Activated T-helper 1 cell treated with Interleukin-2 at 50 U/mL for 16 hours (primary cell): Measurements from ENCODE around the gene MYO5C.
"Not testable (repeated sequence)": the region's sequence is repeated elsewhere in the genome, so short reads cannot be mapped to it uniquely, and the experiment has no call there.

Experiments used
- DNase-seq: peaks from one replicate; pipeline ENCODE4 v3.0.0-alpha.2; 2020; ENCODE audit warnings: low read depth

Gene MYO5C

DNA sequence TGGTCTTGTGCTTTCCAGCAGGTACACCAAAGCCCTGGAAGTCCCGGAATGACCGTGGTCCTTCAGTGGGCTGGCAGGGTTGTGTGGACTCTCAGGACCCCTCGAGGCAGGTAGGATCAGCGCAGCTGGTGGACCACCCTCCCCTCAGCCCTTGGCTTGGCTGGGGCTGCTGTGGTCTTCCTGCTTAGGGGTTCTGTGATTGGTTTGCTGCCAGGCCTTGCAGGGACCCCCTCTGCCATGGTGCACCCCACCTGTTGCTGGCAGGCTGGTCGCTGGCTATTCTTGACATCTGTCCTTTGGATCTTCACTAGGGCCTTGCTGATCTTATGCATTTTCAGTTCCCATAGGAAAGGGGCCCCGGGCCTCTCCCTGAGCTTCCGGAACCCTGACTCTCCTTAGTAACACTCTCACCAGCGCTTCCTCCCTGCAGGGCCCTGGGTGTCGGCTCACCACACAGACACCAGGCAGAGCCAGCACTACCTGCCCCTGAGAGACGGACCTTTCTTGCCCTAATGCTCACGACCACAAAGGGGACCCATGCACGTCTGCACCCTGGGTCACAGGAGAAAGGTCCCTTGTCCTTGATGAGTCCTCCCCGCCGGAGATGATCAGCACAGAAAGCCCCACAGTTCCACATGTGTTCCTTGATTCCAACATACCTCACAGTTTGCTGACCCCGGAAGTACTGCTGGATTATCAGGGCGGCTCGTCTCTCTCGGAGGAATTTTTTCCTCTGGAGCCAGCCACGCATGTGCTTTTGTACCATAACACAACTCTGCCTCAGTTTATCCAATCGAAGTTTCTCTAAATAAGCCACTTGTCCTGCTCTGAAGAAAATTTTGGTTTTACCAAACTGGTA is 51.7 kb downstream of the MYO5C start:
- DNase-seq = no peak

DNA sequence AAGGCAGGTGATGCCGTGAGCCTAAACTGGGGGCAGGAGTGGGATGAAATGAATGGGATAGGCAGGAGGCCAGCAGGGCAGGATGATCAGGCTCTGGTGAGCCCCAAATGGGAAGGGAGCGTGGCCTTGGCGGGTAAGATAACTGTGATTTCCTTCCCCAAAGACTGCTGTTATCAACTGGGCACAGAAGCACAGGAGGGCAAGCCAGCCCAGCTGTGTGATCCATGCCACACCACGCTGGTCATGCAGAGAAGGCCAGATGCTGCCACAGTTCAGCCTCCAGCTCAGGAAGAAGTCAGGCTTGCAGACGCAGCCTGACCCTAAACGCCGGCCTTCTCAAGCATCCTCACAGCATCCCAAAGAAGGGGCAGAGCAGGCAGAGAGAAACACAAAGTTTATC is 52.3 kb downstream of the MYO5C start:
- DNase-seq = no peak

DNA sequence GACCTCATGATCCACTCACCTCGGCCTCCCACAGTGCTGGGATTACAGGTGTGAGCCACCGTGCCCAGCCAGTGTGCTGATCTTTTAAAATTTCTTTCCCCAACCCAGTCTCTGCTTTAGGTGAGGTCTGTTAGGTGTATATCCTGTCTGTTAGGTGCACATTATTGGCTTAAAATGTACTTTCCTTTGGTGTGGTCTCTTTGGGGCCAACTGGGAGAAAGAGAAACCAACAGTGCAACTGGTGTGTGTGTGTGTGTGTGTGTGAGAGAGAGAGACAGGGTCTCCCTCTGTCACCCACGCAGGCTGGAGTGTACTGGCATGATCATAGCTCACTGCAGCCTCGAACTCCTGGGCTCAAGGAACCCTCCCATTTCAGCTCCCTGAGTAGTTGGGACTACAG is 54.1 kb downstream of the MYO5C start:
- DNase-seq = no peak

DNA sequence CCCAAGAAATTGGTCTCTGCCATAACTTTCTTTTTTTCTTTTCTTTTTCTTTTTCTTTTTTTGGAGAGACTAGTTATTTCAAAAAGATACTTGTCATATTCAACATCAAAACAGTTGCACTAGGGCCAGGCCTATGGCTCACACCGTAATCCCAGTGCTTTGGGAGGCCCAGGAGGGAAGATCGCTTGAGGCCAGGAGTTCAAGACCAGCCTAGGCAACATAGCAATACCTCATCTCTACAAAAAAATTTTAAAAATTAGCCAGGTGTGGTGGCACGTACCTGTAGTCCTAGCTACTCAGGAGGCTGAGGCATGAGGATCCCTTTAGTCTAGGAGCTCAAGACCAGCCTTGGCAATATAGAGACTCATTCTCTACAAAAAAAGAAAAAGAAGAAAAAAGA is 55.4 kb downstream of the MYO5C start:
- DNase-seq = no peak

DNA sequence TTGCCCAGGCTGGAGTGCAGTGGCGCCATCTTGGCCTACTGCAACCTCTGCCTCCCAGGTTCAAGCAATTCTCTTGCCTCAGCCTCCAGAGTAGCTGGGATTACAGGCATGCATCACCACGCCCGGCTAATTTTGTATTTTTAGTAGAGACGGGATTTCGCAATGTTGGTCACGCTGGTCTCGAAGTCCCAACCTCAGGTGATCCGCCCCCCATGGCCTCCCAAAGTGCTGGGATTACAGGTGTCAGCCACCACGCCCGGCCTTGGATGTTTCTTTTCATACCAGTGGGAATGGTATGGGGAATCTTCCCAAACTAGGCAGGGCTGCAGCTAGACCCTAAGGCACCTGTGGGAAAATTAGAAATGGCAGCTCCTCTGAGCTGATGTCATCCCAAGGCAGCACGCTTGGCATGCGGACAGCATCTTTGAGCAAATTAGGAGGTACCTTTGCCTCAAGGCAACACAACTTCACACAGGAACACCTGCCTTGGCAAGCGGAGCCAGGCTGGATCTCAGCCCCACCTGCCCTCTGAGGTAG is 56.5 kb downstream of the MYO5C start:
- DNase-seq = not testable (repeated sequence)

DNA sequence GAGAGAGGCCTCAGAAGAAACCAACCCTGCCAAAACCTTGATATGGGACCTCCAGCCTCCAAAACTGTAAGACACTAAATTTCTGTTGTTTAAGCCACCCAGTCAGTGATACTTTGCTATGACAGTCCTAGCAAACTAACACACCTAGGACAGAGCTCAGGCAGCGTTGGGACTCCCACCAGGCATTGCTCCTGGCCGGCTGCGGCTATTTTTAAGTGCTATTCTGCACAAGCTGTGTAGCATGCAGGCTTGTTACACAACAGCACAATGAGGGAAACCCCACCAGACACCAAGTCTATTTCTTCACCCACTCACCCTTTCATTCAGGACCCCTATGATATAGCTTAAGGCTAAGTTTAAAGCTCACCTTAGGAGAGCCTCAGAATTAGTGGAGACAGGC is 57.5 kb downstream of the MYO5C start:
- DNase-seq = no peak

DNA sequence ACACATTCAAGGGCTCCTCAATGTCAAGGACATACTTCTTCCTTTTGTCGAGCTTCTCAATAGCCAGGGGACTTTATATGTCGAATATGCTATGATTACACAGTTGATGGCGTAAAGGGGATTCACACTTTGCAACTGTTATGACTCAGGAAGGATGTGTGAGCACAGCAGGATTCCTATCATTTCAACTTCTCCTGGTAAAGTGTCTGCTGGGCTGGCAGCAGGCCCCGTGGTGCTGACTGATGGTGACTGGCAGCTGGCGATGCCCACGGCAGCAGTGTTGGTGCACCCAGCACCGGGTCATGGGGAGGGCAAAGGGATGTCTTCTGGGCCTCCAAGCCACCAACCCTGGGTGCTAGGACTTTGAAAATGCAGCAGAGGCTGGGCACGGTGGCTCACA is 59.6 kb downstream of the MYO5C start:
- DNase-seq = no peak

DNA sequence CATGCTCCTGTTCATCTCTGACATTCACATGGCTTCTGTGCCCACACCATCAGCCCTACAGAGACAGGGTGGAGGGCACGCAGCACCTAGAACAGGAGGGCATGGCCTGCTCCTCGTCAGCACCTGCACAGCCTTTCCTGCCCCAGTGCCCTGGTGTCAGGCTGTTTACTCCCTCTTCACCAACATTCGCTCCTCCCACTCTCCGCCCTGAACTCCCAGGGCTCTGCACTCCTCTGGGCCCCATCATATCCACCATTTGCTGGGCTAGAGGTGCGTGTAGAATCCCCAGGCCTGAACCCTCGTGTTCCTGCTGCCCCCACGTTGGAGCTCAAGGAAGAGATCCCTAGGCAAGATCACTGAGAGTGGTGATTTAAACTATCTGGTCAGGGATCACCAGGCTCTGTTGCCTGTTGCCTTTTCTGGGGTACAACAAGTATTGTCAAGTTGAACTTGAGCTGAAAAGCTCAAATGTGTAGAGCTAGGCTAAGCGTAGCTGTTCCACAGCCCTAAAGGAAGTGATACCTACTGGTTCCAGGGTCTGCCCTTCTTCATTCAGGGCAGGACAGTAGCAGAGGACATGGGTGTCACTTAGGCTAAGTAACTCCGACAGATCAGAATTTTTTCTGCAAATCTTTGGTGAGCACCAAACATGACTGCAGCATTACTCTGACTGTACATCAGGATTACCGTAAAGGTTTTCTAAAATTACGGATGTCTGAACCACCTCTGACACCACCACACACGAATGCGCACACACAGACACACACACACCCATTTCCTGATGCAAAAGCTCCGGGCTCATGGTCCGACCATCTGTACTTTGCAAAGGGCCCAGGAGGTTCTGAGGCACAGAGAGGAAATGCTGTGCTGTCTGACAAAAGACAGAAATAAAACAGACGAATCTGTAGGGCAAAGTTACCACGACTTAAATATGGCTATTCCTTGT is 60.7 kb downstream of the MYO5C start:
- DNase-seq = peak; percentile 14

DNA sequence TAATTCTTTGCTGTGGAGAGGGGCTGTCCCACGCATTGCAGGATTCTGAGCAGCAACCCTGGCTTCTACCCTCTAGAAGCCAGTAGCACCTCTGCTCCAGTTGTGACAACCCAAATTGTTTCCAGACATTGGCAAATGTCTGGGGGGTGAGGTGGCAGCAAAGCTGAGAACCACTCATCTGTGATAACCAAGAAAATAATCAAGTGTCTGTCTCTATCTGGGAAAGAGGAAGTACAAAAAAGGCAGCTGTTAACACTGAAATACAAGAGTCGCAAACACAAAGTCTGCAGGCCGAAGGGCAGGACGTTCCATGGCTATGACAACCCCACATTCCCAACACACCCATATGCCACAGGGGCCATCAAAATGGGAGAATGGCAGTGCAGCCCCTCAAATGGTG is 62.2 kb downstream of the MYO5C start:
- DNase-seq = no peak

DNA sequence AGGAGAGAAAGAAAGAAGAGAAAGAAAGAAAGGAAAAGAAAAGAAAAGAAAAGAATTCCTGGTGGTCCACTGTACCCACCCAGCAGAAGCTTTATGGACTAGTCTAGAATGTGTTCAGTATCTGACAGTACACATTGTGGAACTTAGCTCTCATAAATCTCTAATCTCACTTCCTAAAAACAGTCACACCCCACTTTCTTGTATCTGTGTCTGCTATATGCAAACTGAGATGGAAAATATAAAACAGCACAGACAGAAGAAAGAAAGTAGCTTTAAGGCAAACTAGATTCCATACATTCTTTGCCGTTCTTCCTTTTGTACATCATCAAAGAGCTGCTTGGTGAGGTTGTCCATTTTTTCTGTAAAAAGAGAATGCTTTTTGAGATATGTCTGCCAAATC is 63.3 kb downstream of the MYO5C start:
- no peak for DNase-seq

DNA sequence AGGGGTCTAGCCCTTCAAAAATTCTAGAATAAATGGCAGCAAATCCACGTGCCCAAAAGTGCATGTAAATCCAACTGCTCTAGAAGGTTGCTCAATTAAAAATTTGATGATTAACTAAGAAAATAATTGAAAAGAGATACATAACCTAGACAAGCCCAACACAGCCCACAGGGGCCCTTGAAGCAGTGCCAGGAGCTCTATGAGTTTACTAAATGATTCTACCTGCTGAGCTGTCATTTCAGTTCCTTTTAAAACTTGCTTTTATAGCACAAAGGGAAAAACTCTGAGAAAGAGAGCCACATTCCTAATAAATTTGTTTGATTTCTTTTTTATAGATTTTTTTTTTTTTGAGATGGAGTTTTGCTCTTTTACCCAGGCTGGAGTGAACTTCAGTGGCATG is 65.5 kb downstream of the MYO5C start:
- no peak for DNase-seq

DNA sequence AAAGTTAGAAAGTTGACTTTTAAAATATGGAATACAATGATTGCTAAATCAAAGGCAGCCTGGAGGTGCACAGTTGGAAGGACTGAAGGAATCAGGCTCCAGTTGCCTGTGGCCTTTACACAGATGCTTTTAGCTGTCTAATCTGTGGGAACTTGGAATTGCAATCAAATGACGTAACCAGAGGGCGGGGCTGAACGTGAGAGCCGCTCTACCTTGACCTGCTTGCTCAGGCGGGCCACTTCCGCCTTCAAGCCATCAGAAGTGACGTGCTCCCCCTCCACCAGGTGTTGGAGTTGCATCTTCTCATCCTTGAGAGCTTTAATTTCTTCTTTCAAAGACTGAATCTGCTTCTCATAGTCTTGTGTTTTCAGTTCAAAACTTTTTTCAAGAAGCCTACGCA is 66.7 kb downstream of the MYO5C start:
- no peak for DNase-seq

DNA sequence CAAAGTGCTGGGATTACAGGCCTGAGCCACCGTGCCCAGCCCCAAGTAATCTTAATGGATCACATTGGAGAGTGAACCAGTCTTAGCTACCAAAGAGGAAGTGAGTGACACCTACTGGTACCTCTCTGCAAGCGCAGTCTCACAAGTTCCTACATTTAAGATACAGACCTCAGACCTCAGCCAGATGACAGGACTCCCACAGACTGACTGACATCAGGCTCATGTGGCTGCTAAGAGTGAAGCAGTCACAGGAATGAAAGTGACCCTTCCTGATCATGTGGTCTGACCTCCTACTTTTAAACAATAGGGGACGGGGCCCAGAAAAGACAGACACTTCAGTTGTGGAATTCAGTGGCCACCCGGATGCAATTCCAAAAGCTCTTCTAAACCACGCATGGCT is 68.1 kb downstream of the MYO5C start:
- DNase-seq = peak; percentile 42

DNA sequence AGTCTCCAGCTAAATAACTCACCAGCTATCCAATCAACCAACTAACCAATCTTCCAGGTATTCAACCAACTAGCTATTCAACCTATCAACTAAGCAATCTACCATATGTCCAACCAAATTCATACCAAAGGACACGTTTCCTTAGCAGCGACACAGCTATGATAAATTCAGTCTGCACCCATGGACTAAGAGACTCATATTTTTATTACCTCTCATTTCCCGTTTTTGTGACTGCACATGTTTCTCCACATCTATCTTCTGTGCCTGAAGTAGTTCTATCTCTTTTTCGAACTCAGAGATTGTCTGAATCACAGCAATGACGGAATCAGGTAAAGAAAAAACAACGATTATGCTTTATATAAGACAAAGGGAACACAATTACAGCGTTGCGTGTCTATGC is 70.4 kb downstream of the MYO5C start:
- DNase-seq = no peak

DNA sequence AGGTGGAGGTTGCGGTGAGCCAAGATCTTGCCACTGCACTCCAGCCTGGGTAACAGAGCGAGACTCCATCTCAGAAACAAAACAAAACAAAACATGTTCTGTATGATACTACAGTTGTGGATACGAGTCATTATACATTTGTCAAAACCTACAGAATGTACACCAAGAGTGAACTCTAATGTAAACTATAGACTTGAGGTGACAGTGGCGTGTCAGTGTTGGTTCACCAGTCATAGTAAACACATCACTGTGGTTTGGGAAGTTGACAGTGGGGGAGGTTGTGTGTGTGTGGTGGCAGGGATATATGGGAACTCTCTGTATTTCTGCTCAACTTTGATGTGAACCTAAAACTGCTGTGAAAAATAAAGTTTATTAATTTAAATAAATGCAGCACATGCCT is 71.4 kb downstream of the MYO5C start:
- no peak for DNase-seq

DNA sequence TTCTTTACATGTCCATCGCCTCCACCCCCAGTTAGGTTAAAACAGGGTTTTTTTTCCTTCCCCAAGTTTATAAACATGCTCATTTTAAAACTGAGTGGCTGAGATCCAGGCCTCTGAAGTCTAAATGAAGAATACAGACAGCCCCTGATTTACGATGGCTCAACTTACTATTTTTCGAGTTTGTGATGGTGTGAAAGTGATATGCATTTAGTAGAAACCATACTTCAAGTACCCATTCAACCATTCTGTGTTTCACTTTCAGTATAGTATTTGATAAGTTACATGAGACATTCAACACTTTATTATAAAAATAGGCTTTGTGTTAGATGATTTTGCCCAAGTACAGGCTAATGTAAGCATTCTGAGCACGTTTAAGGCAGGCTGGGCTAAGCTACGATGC is 73.9 kb downstream of the MYO5C start:
- no peak for DNase-seq

DNA sequence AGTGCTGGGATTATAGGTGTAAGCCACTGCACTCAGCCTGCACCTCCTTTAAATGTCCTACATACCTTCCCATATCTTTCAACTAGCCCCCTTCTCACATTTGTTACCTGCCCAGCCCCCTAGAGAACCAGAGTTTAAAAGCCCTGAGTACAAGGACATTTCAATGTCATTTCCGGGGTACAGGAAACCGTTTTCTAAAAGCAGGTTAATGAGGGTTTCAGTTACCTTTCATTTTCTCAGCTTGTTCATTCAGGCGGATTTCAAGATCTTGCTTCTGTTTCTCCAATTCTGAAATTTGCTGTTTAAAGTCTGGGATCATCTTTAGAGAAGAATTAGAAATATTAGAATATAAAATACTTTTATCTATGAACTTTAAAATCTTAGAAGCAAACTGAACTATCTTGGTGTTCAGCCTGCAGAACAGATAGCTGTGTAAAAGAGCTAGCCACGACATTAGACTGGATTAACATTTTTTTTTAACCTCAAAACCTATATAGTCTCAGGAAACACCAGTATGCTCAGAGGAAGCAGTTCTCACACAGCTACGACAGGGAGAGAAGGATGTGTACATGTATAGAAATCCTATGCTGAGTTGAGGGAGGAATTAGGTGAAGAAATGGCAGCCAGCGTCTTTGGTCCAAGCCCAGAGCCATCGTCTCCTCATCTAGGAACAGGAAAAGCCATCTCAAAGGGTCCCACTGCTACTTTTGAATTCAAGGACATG is 74.5 kb downstream of the MYO5C start:
- DNase-seq = no peak

DNA sequence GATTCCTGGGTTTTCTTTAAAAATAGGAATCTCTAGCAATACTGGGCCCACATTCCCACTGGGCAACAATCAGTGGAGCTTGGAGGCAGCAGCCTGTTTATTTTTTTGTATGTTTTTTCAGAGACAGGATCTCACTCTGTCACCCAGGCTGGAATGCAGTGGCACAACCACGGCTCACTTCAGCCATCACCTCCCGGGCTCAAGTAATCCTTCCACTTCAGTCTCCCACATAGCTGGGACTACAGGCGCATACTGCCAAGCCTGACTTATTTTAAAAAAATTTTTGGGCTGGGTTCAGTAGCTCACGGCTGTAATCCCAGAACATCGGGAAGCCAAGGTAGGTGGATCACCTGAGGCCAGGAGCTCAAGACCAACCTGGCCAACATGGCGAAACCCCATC is 75.4 kb downstream of the MYO5C start:
- no peak for DNase-seq

DNA sequence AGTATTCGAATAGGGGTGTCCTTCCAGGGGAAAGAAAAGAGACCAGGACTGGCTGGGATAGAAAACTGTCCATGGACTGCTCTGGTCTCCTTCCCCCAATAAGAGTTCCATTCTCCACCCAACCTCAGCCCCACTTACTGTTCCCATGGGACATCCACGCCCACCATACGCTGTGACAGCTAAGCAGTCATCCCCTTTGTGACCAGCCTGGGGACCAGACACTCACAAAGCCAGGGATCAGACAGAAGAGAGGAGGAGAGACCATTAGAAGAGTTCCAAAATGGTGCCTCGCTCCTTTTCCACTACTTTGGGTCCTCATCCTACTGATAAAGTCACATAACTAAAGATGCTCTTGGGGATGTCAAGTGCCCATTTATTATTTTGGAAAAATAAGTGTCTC is 76.8 kb downstream of the MYO5C start:
- DNase-seq = no peak

DNA sequence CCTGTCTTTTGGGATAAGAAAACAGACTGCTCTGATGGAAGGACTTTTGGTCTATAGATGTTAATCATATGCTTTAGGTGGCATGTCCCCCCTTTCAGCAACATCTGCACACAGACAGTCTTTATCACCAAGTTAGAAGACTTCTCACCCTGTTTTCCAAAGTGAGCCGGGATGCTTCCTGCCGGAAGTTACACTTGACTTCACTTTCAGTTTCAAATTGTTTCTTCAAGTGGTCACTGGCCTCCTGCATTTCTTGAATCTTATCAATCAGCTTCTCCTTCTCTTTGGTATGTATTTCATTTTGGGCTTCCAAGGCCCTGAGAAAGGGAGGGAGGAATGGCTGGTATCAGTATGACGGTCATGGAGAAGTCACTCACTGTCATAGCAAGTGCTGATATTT is 77.2 kb downstream of the MYO5C start:
- DNase-seq = no peak

DNA sequence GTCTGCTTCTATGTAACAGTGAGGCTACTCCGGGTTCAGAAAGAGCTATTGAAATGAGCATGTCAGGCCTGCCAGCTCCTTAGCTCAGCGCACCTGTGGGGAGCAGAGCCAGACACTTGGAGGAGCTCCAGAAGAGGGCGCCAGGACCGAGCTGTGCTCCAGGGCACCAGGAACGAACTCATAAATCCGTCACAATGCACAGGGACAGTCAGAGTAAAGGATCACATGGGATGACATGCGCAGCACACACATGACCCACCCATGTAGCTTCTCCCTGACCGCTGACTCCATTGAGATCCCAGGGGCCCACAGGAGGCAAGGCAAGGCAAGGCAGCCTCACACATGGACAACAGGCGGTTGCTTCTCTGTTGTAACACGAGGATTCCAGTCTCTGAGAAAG is 78.4 kb downstream of the MYO5C start:
- no peak for DNase-seq

DNA sequence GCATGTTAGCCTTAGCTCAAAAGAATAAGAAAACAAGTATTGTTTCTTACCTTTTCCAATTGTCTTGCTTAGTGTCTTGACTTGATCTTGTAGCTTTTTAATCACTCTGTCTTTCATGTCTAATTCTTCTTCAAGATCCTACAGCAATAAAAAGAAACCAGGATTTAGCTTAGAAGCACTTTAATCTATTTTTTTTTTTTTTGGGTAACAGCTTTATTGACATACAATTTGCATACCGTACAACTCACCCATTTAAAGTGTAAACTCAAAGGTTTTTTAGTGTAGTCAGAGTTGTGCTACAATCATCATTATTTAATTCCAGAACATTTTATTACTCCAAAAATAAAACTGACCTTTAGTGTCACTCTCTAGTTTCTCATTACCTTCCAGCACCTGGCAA is 81.1 kb downstream of the MYO5C start:
- no peak for DNase-seq
